ENCODE results near the gene SLC48A1. TPM values are rescaled to one million over a fixed set of nuclear protein-coding genes. Genes with fewer than 3 reads are reported as not detected.
A peak's percentile ranks its signal among the peaks of the same experiment; 100 is the strongest.
"Not testable (repeated sequence)": the region's sequence is repeated elsewhere in the genome, so short reads cannot be mapped to it uniquely, and the experiment has no call there.

SLC48A1 gene
- total RNA-seq, 1 donor from 2014 or later, result 10.3 TPM

DNA sequence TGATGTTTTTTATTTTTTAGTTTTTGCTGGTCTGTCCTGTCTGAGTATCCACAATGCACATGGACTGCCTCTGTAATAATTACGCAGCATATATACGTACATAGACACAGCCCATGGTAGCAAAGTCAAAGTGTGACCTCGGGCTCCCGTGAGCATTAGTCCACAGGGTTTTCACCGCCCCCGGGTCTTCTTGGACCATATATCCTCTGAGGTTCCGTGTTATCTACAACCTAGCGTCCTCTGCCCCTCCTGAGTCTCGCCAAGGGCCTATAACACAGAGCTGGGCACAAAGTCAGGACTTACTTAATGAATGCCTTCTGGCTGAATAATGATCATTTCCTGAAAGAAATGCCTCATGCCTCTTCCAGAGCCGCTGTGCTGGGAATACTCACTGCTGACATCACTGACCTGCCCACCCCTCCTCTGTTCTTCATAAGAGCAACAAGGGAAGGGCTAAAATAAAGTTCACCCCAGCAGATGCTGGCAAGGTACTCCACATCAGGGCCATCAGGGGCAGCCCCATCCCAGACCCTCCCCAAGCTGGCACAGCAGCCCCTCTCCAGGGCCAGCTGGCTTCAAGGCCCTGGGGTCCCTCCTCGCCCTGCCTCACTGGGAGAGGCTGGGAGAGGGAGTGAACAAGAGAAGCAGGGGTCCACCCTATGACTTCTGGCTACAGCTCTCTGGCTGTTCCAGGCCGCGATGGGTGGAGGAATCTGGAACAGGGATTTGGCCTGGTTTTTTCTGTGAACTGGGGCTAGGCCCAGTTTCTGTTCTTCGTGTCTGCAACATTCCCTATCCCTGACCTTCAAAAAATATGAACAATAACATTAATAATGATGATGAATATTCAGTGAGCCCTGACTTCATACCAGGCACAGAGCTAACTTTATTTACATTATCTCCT is 38.8 kb downstream of the SLC48A1 start:
- H3K4me3 ChIP-seq (ENCODE audit: low read depth, low read length), result no peak overlapping the region
- peaks cover 2% of the 10 kb centered on the region for H3K36me3 ChIP-seq (ENCODE audit: control insufficient read depth, insufficient read depth, low read length)
- DNase-seq (ENCODE audit: low read depth), result peak; percentile 75
- TF ChIP-seq, protein P1, sequence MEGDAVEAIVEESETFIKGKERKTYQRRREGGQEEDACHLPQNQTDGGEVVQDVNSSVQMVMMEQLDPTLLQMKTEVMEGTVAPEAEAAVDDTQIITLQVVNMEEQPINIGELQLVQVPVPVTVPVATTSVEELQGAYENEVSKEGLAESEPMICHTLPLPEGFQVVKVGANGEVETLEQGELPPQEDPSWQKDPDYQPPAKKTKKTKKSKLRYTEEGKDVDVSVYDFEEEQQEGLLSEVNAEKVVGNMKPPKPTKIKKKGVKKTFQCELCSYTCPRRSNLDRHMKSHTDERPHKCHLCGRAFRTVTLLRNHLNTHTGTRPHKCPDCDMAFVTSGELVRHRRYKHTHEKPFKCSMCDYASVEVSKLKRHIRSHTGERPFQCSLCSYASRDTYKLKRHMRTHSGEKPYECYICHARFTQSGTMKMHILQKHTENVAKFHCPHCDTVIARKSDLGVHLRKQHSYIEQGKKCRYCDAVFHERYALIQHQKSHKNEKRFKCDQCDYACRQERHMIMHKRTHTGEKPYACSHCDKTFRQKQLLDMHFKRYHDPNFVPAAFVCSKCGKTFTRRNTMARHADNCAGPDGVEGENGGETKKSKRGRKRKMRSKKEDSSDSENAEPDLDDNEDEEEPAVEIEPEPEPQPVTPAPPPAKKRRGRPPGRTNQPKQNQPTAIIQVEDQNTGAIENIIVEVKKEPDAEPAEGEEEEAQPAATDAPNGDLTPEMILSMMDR (IDR thresholded peaks at IDR 0.05; ENCODE audit: insufficient read depth, low read length, severe bottlenecking), result no peak
- no peak for FAIRE-seq
- no peaks in the 10 kb centered on the region for H3K27me3 ChIP-seq (ENCODE audit: control insufficient read depth, insufficient read depth, low read length)

DNA sequence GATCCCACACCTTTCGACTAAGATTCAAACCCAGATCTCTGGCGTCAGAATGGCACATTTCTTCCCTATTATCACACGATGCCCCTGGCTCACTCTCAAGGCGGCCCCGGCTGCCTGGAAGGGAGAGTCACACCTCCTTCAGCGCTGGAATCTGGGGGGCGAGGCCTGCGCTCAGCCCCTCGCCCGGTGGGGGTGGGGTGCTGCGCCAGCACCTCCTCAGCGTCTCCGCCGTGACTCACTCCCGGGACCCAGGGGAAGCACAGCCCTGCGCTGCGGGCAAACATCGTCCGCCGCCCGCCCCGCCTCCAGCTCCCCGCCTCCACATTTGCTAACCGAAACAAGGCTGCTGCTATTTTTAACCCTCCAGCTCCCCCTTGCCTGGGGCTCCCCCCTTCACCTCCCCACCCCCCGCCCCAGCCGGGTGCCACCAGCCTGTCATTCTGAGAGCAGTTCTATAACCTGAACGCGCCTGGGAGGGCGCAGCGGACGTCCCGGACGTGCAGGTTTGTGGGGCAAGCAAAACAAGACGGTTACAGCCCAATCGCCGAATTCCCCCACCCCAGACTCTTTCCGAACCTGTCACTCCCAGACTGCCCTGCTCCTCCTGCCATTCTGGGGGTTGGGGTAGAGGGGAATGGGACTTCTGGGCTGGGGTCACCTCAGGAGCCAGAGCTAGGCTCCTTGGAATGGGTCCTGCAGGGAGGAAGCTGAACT is 39.9 kb downstream of the SLC48A1 start:
- DNase-seq (ENCODE audit: low read depth) (peak; percentile 72), FAIRE-seq (no peak)
- Histone ChIP-seq H3K27me3 (ENCODE audit: control insufficient read depth, insufficient read depth, low read length) (no peaks in the 10 kb centered on the region), H3K4me3 (ENCODE audit: low read depth, low read length) (peak overlapping the region; percentile 20), H3K36me3 (ENCODE audit: control insufficient read depth, insufficient read depth, low read length) (peaks cover 2% of the 10 kb centered on the region)
- TF ChIP-seq, protein P1 (IDR thresholded peaks at IDR 0.05; ENCODE audit: insufficient read depth, low read length, severe bottlenecking), result no peak

DNA sequence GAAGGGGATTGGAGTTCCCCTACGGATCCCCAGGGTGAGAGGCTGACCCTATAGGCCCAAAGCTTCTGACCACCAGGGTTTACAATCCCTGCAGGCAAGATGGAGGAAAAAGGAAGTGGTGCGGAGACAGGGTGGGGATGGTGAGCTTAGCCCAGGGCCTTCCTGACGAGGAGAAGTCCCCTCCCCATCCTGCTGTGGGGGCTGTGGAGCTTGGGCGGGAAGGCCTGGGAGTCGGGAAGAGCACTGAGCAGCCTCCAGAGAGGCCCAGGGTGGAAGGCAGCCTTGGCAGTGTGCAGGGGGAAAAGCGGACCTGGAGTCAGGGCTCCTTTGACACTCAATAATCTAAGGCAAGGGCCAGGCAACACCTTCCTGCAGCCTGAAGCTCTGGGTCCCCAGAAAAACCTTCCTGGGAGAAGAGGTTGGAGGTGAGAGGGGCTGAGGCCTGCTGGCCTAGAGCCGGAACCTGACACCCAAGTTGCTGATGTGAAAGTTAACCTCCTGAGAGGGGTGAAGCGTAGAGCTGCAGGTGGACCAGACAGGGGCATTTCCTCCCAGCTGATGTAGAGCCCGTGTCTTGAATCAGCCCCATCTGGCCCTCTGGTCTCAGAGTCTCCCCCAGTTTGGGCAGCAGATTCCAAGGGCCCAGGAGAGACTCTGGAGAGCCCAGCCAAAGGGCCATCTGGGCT is 40.6 kb downstream of the SLC48A1 start:
- Histone ChIP-seq H3K4me3 (ENCODE audit: low read depth, low read length) (no peak overlapping the region), H3K36me3 (ENCODE audit: control insufficient read depth, insufficient read depth, low read length) (peaks cover 2% of the 10 kb centered on the region), H3K27me3 (ENCODE audit: control insufficient read depth, insufficient read depth, low read length) (no peaks in the 10 kb centered on the region)
- TF ChIP-seq, protein P1 (IDR thresholded peaks at IDR 0.05; ENCODE audit: insufficient read depth, low read length, severe bottlenecking), result no peak
- DNase-seq (ENCODE audit: low read depth), result no peak
- FAIRE-seq, result no peak

DNA sequence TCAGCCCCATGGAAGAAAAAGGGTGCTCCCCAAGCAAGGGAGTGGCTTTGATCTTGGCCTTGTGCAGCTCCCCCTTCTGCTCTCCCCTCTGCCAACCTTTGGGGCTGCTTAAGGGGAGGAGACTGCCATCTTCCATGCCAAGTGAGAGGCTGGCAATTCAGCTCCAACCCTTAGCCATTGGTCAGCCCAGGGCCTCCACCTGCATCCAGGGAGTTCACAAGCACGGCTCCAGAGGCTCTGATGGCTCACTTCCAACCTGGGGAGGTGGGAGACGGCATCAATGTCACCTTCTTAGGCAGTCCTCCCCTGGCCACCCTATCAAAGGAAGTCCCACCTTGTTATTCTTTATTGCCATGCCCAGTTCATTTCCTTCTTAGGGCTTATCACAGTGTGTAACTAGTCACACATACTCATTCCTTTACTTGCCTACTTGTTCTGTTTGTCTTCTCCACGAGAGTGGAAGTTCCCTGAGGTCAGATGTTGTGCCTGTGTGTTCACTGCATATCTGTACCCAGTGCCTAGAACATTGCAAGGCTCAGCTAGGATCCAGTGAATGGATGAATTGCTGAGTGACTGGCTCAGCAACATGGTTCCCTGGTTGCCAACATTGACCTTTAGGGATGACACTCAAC is 41.6 kb downstream of the SLC48A1 start:
- no peaks in the 10 kb centered on the region for H3K27me3 ChIP-seq (ENCODE audit: control insufficient read depth, insufficient read depth, low read length)
- no peak for DNase-seq (ENCODE audit: low read depth)
- FAIRE-seq, result no peak
- peaks cover 2% of the 10 kb centered on the region for H3K36me3 ChIP-seq (ENCODE audit: control insufficient read depth, insufficient read depth, low read length)
- TF ChIP-seq, protein P1 (IDR thresholded peaks at IDR 0.05; ENCODE audit: insufficient read depth, low read length, severe bottlenecking), result no peak
- H3K4me3 ChIP-seq (ENCODE audit: low read depth, low read length), result no peak overlapping the region

DNA sequence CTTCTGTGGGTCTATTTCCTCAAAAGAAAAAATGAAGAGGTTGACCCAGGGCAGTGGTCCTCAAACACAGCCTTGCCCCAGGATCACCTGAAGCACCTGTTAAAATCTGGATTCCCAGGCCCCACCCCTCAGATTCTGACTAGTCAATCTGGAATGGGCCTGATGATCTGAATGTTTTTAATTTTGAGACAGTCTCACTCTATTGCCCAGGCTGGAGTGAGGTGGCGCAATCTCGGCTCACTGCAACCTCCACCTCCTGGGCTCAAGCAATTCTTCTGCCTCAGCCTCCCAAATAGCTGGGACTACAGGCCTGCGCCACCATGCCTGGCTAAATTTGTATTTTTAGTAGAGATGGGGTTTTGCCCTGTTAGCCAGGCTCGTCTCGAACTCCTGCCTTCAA is 42.4 kb downstream of the SLC48A1 start:
- not testable (repeated sequence) for DNase-seq (ENCODE audit: low read depth); H3K36me3 ChIP-seq (ENCODE audit: control insufficient read depth, insufficient read depth, low read length); H3K27me3 ChIP-seq (ENCODE audit: control insufficient read depth, insufficient read depth, low read length); H3K4me3 ChIP-seq (ENCODE audit: low read depth, low read length); FAIRE-seq

All from bronchial epithelial cell (primary cell).